Liver (tissue), 9 donors: ENCODE data around the gene IFNA1. TPM values are rescaled to one million over a fixed set of nuclear protein-coding genes. Genes with fewer than 3 reads are reported as not detected.

ENCODE experiments used
- DNase-seq: peaks from one replicate; pipeline ENCODE4 v3.0.0-alpha.2; 2017; ENCODE audit warnings: low spot score
- H3K27ac ChIP-seq, 2 donors: one replicate each; pipeline ENCODE4 v1.7.0; 2013; ENCODE audit warnings: inconsistent platforms in 2 of 2, low read length in 2 of 2, control low read depth in 1 of 2, low read depth in 1 of 2, mild to moderate bottlenecking in 1 of 2
- H3K27me3 ChIP-seq, 4 donors: one replicate each; pipeline versions ENCODE4 v1.6.1 to v1.7.0; 2013; ENCODE audit warnings: low read length in 3 of 4, inconsistent platforms in 1 of 4, mild to moderate bottlenecking in 1 of 4, moderate library complexity in 1 of 4; ENCODE audit not compliant: control insufficient read depth in 4 of 4, insufficient read depth in 4 of 4
- H3K36me3 ChIP-seq, 4 donors: one replicate each; pipeline versions ENCODE4 v1.6.1 to v1.7.0; 2013; ENCODE audit warnings: low read length in 3 of 4, mild to moderate bottlenecking in 3 of 4, low read depth in 1 of 4, moderate library complexity in 1 of 4; ENCODE audit not compliant: control insufficient read depth in 4 of 4, insufficient read depth in 3 of 4
- H3K4me1 ChIP-seq, 4 donors: one replicate each; pipeline versions ENCODE4 v1.6.1 to v1.7.0; 2013; ENCODE audit warnings: low read length in 3 of 4, mild to moderate bottlenecking in 3 of 4, moderate library complexity in 1 of 4; ENCODE audit not compliant: control insufficient read depth in 4 of 4, insufficient read depth in 4 of 4
- H3K4me3 ChIP-seq, 3 donors: one replicate each; pipeline versions ENCODE4 v1.6.1 to v1.7.0; 2013; ENCODE audit warnings: low read length in 3 of 3, control low read depth in 1 of 3, low read depth in 1 of 3, mild to moderate bottlenecking in 1 of 3
- H3K9ac ChIP-seq, 2 donors: one replicate each; pipeline ENCODE4 v1.7.0; 2013; ENCODE audit warnings: low read length in 2 of 2, mild to moderate bottlenecking in 2 of 2, moderate library complexity in 2 of 2, control low read depth in 1 of 2, low read depth in 1 of 2
- H3K9me3 ChIP-seq, 4 donors: one replicate each; pipeline versions ENCODE4 v1.6.1 to v1.7.0; 2013; ENCODE audit warnings: low read length in 3 of 4; ENCODE audit not compliant: control insufficient read depth in 4 of 4
- CTCF ChIP-seq: fragments of 150-350 bp; IDR thresholded peaks from 2 replicates; pipeline ENCODE4 v1.5.1; 2017; ENCODE audit warnings: improper control_type of control experiment, low read depth, low read length; ENCODE audit not compliant: missing input control
- GABPA ChIP-seq, 2 donors: IDR thresholded peaks in 1 of 2; conservative IDR thresholded peaks in 1 of 2; 2 replicates each; pipeline ENCODE4 v1.6.1; 2016; ENCODE audit warnings: antibody characterized with exemption in 2 of 2, mild to moderate bottlenecking in 1 of 2, moderate library complexity in 1 of 2
- HNF4G ChIP-seq: IDR thresholded peaks from 2 replicates; pipeline ENCODE4 v1.6.1; 2016; ENCODE audit warnings: antibody characterized with exemption
- MAX ChIP-seq: IDR thresholded peaks from 2 replicates; pipeline ENCODE4 v1.6.1; 2016; ENCODE audit warnings: antibody characterized with exemption
- NR2F2 ChIP-seq: IDR thresholded peaks from 2 replicates; pipeline ENCODE4 v1.6.1; 2016; ENCODE audit warnings: antibody characterized with exemption
- RAD21 ChIP-seq, 2 donors: IDR thresholded peaks; 2 replicates each; pipeline ENCODE4 v1.6.1; 2016; ENCODE audit warnings: antibody characterized with exemption in 2 of 2, mild to moderate bottlenecking in 2 of 2
- REST ChIP-seq: IDR thresholded peaks from 2 replicates; pipeline ENCODE4 v1.6.1; 2016; ENCODE audit warnings: antibody characterized with exemption, mild to moderate bottlenecking
- RXRA ChIP-seq, 2 donors: IDR thresholded peaks; 2 replicates each; pipeline ENCODE4 v1.6.1; 2017 to 2018; ENCODE audit warnings: antibody characterized with exemption in 2 of 2, mild to moderate bottlenecking in 1 of 2
- SP1 ChIP-seq: IDR thresholded peaks from 2 replicates; pipeline ENCODE4 v1.6.1; 2018; ENCODE audit warnings: antibody characterized with exemption, mild to moderate bottlenecking
- TAF1 ChIP-seq: conservative IDR thresholded peaks from 2 replicates; pipeline ENCODE4 v1.6.1; 2016; ENCODE audit warnings: antibody characterized with exemption, mild to moderate bottlenecking
- YY1 ChIP-seq: IDR thresholded peaks from 2 replicates; pipeline ENCODE4 v1.6.1; 2016; ENCODE audit warnings: antibody characterized with exemption, mild to moderate bottlenecking
- ZBTB33 ChIP-seq: IDR thresholded peaks from 2 replicates; pipeline ENCODE4 v1.6.1; 2016; ENCODE audit warnings: antibody characterized with exemption
- WGBS: extraction: QIAGEN DNeasy Blood & Tissue Kit; methylation state at CpG from one replicate; pipeline ENCODE4 v1.1.7; 2013; 5-methylcytosine and 5-hydroxymethylcytosine counted together
- polyA plus RNA-seq, 2 donors: library from polyadenylated mRNA; stranded (reverse) in 1 of 2; unstranded in 1 of 2; fragments of 200-250 nt in 1 of 2; fragments of >200 nt in 1 of 2; fragmentation: Nextera tagmentation in 1 of 2; extraction: Ambion mirVana in 1 of 2; gene quantifications; one replicate each; pipeline versions ENCODE4 v1.2.1 to v1.2.3, GENCODE V29; 2013 to 2015
- total RNA-seq, 2 donors: library from RNA; depleted of rRNA; stranded (reverse); fragments of >200 nt; gene quantifications; one replicate each; pipeline ENCODE4 v1.2.3, GENCODE V29; 2014
- donor health status: healthy.
- donor health status: healthy.
- donor health status: healthy.
- donor health status: healthy.
- donor health status: healthy.

Gene IFNA1
- total and polyA plus RNA-seq, 4 donors, result not detected

- Histone ChIP-seq H3K9ac (no peak overlapping the region), H3K4me1 (peaks cover 4 to 16% (median 7%) of the 10 kb centered on the region in 4 donors), H3K27ac (no peak overlapping the region), H3K9me3 (no peaks in the 10 kb centered on the region), H3K27me3 (peaks cover 0 to 8% (median 4%) of the 10 kb centered on the region in 4 donors), H3K4me3 (no peak overlapping the region), H3K36me3 (no peaks in the 10 kb centered on the region)
- TF ChIP-seq GABPA (IDR thresholded peaks at IDR 0.05 in 1 of 2, conservative IDR thresholded peaks at IDR 0.05 in 1 of 2), result no peak
- no peak for TF ChIP-seq YY1
- TF ChIP-seq TAF1, result no peak
- no peak for TF ChIP-seq HNF4G
- no peak for TF ChIP-seq REST
- no peak for TF ChIP-seq ZBTB33
- TF ChIP-seq MAX, result no peak
- TF ChIP-seq RXRA (IDR thresholded peaks at IDR 0.05), result no peak
- no peak for TF ChIP-seq CTCF
- TF ChIP-seq RAD21 (IDR thresholded peaks at IDR 0.05), result no peak
- DNase-seq, result no peak
- WGBS, result 81% methylated on average over 5 of the region's 5 CpGs
Measured at GRCh38 chr9:21398955-21399489, 41.2 kb upstream of the IFNA1 start.

- Histone ChIP-seq H3K9ac (no peak overlapping the region), H3K4me3 (no peak overlapping the region), H3K4me1 (peaks cover 4 to 16% (median 7%) of the 10 kb centered on the region in 4 donors), H3K36me3 (no peaks in the 10 kb centered on the region), H3K27me3 (peaks cover 0 to 8% (median 5%) of the 10 kb centered on the region in 4 donors), H3K9me3 (no peaks in the 10 kb centered on the region), H3K27ac (no peak overlapping the region)
- no peak for DNase-seq
- TF ChIP-seq SP1 (no peak), NR2F2 (no peak), HNF4G (no peak)
- WGBS, result 36% methylated on average over 3 of the region's 3 CpGs
Measured at GRCh38 chr9:21399956-21400355, 40.3 kb upstream of the IFNA1 start.
